Measurements from ENCODE around the gene CHCHD6.
"Not testable (repeated sequence)": the region's sequence is repeated elsewhere in the genome, so short reads cannot be mapped to it uniquely, and the experiment has no call there.

CHCHD6 gene

DNA sequence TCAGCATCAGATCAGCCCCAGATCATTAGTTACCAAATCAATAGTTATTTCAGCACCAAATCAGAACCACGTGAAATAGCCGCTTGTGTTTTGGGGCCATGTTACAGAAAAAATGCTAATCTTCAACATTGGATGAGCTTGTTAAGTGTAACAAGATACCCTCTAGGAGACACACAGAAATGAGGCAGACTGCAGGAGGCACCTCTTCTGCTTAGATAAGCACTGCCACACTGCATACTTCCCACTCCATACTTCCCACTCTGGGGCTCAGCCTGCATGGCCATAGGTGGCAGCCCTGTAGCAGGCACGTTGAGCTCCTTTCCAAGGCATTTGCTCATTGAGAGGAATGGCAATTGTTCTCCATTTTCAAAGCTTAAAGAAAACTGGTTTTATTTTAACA lies 73.3 kb downstream of the CHCHD6 start:
- TF ChIP-seq CTCF (IDR thresholded peaks at IDR 0.05) (no peak), ZFX (IDR thresholded peaks at IDR 0.05; ENCODE audit: borderline replicate concordance) (no peak)
- no peak overlapping the region for H3K27ac ChIP-seq

DNA sequence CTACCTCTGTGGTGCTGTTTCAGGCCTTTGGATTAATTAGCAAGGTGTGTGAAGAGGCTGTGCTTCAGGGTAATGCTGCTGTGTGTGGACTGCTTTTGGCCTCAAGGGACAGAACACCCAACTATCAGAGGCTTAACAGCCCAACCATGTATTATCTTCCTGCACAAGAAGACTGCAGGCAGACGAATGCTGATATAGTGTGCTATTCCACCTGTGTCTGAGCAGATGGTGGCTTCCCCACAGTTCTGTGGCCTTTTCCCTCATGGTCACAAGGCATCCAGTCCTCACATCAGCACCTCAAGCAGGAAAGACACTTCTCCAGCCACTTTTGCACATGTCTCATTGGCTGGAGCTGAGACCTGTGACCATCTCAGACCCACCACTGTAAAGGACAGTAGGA lies 76.6 kb downstream of the CHCHD6 start:
- H3K27ac ChIP-seq, result no peak overlapping the region
- TF ChIP-seq CTCF (IDR thresholded peaks at IDR 0.05) (no peak), ZFX (IDR thresholded peaks at IDR 0.05; ENCODE audit: borderline replicate concordance) (no peak)

DNA sequence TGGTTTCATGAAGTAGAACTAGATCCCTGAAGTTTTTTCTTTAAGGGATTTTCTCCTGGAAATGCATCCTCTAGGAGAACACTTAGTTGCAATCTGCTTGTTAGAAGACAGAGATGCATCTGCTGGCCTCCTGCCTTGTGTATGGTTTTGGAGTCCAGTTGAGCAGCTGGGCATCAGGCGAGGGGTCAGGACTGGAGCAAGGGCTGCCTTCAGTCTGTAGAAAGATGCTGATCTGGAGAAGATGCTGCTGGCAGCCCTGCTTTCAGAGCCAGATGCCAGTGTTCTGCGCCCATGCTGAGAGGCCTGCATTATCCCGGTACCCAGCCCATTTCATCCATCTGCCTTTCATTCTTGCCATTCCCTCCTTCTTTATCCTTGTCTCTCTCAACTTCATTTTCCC lies 77.4 kb downstream of the CHCHD6 start:
- no peak overlapping the region for H3K27ac ChIP-seq
- TF ChIP-seq ZFX (IDR thresholded peaks at IDR 0.05; ENCODE audit: borderline replicate concordance) (no peak), CTCF (IDR thresholded peaks at IDR 0.05) (no peak)

DNA sequence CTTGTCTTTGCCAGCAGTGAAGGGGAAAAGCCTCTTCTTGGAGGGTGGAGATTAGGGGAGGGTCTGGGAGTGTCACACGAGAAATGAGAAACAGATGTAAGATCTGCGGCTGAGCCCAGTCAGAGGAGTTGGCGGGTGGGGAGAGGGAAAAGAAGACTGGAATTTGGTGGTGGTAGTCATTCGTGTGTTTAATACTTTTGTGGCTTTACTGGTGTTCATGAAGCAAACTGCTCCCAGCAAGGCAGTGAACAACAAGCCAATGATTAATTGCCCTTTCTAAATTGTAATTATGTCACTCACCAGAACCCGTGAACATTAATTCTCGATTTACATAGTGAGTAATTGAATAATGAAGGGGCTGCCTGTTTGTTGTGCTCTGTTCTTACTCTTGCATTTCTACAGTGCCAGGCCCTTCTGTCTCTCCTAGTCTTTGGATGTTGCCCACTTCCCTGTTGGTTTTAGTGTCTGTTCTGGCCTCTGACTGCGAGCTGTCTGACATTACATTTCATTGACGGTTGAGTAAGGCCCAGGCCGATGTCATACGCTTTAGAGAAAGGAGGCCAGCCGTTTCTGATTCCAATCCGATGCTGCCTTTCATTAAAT lies 78.0 kb downstream of the CHCHD6 start:
- TF ChIP-seq ZFX (IDR thresholded peaks at IDR 0.05; ENCODE audit: borderline replicate concordance), result no peak
- H3K27ac ChIP-seq, result no peak overlapping the region

DNA sequence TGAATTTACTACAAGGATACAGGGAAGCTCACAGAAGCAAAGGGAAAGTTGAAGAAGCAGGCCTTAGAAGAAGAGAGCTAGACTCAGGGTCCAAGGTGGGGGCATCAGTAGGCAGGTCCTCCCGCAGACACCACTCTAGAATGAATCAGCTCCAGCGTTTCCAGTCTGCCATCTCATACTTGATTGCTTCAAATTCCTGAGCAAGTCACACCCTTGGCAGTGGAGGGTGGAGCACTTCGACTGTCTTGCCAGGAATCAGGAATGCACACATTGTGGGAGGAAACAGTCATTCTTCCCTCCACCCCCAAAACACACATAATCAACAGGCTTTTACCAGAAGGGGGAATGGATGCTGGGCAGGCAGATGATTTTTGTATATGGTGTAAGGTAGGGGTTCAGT lies 78.5 kb downstream of the CHCHD6 start:
- TF ChIP-seq CTCF (IDR thresholded peaks at IDR 0.05), result no peak
- no peak for TF ChIP-seq ZFX (IDR thresholded peaks at IDR 0.05; ENCODE audit: borderline replicate concordance)
- no peak overlapping the region for H3K27ac ChIP-seq

DNA sequence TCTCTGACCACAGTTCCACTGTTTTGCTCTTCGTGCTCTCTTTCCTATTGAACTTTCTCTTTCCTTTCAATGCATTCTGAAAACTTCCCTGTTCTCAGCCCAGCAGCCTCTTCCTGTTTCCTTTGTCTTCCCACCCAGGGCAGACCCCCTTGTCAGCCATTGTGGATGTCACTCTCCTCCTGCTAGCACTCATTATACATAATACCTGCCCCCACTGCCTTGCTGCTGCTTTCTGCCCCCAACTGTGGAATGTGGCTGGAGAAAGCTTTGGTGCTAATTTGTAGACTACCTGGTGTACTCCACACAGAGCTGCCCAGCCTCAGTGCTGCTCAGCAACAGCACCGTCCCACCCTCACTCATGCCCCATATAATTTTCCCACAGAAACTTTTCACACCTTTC lies 80.2 kb downstream of the CHCHD6 start:
- no peak overlapping the region for H3K27ac ChIP-seq
- TF ChIP-seq ZFX (IDR thresholded peaks at IDR 0.05; ENCODE audit: borderline replicate concordance) (no peak), CTCF (IDR thresholded peaks at IDR 0.05) (no peak)

- H3K27ac ChIP-seq, result not testable (repeated sequence)
Measured at GRCh38 chr3:126791320-126791719, 87.3 kb downstream of the CHCHD6 start.

DNA sequence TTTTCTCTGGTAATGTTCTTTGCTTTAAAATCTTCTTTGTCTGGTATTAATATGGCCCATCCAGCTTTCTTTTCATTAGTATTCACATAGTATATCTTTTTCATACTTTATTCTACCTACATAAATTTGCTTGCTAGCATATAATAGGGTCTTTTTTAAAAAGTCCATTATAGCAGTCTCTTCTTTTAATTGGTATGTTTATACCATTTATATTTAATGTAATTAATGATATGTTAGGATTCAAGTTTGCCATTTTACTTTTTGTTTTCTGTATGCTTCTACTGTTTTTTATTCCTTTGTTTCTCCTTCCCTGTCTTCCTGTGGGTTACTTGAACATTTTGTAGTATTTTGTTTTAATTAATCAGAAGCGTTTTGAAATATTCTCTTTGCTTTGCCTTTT lies 89.0 kb downstream of the CHCHD6 start:
- H3K27ac ChIP-seq, result no peak overlapping the region
- TF ChIP-seq ZFX (IDR thresholded peaks at IDR 0.05; ENCODE audit: borderline replicate concordance), result no peak
- no peak for TF ChIP-seq CTCF (IDR thresholded peaks at IDR 0.05)
